CD4-positive, alpha-beta T cell (primary cell): ENCODE data around the gene CTDSP2. TPM values are rescaled to one million over a fixed set of nuclear protein-coding genes. Genes with fewer than 3 reads are reported as not detected.

Source experiments
- ATAC-seq: fragments of 200-7000 bp; cut with Tn5 transposase; one replicate; pipeline ENCODE4 v1.10.0; 2022; ENCODE audit warnings: mild to moderate bottlenecking; ENCODE audit not compliant: poor library complexity
- CTCF ChIA-PET: fragments of 350-600 bp; sonication (Branson Sonifier 250); formaldehyde crosslinking; loops from one replicate; lab custom pipeline; 2021; ENCODE audit warnings: antibody characterized with exemption, inconsistent platforms; lab: Charles Lee
- POLR2A ChIA-PET: fragments of 350-600 bp; sonication (Branson Sonifier 250); formaldehyde crosslinking; loops from one replicate; lab custom pipeline; 2021; ENCODE audit warnings: antibody characterized with exemption, inconsistent platforms; lab: Charles Lee
- DNase-seq, 14 experiments: peaks; one replicate each; pipeline ENCODE4 v3.0.0-alpha.2; 2013 to 2020; ENCODE audit warnings: mixed read lengths in 2 of 14
- H3K27ac ChIP-seq, 2 donors: one replicate each; pipeline versions ENCODE4 v1.5.1 to v1.7.0; 2013; ENCODE audit warnings: low read length in 2 of 2, low read depth in 1 of 2, mild to moderate bottlenecking in 1 of 2
- H3K27me3 ChIP-seq, 2 experiments: 1 replicate in 1 of 2; 2 replicates in 1 of 2; pipeline versions ENCODE4 v1.6.1 to v1.7.0; 2013; ENCODE audit warnings: low read length in 2 of 2, control low read depth in 1 of 2, mild to moderate bottlenecking in 1 of 2, moderate library complexity in 1 of 2; ENCODE audit not compliant: insufficient read depth in 2 of 2, control insufficient read depth in 1 of 2
- H3K36me3 ChIP-seq: one replicate; pipeline ENCODE4 v1.6.1; 2013; ENCODE audit warnings: low read length, control low read depth; ENCODE audit not compliant: insufficient read depth
- H3K4me1 ChIP-seq: one replicate; pipeline ENCODE4 v1.6.1; 2013; ENCODE audit warnings: low read length, control low read depth; ENCODE audit not compliant: insufficient read depth
- H3K4me3 ChIP-seq: one replicate; pipeline ENCODE4 v1.5.1; 2013; ENCODE audit warnings: mild to moderate bottlenecking, low read length, moderate library complexity
- H3K9me3 ChIP-seq, 2 experiments: 1 replicate in 1 of 2; 2 replicates in 1 of 2; pipeline versions ENCODE4 v1.6.1 to v1.7.0; 2013; ENCODE audit warnings: low read length in 2 of 2, mild to moderate bottlenecking in 2 of 2, control low read depth in 1 of 2, moderate library complexity in 1 of 2; ENCODE audit not compliant: control insufficient read depth in 1 of 2, insufficient read depth in 1 of 2
- H3K27ac Mint-ChIP-seq: one replicate; pipeline ENCODE4 v1.8.0; 2020; ENCODE audit warnings: mixed read lengths
- H3K27me3 Mint-ChIP-seq: one replicate; pipeline ENCODE4 v1.8.0; 2021; ENCODE audit warnings: mixed read lengths
- H3K36me3 Mint-ChIP-seq: one replicate; pipeline ENCODE4 v1.8.0; 2021; ENCODE audit warnings: low read depth, mixed read lengths
- H3K4me1 Mint-ChIP-seq: one replicate; pipeline ENCODE4 v1.8.0; 2021; ENCODE audit warnings: low read depth, mixed read lengths
- H3K4me3 Mint-ChIP-seq: one replicate; pipeline ENCODE4 v1.8.0; 2020; ENCODE audit warnings: mild to moderate bottlenecking, mixed read lengths
- H3K9me3 Mint-ChIP-seq: one replicate; pipeline ENCODE4 v1.8.0; 2020; ENCODE audit warnings: mixed read lengths
- CTCF ChIP-seq: fragments of 200-600 bp; IDR thresholded peaks from one replicate; pipeline ENCODE4 v1.8.0; 2022; ENCODE audit warnings: antibody characterized with exemption, mild to moderate bottlenecking
- intact Hi-C, 2 experiments: fragments of 100-400 bp; cut with DNase I in 1 of 2; cut with micrococcal nuclease in 1 of 2; formaldehyde crosslinking; loops; one replicate each; pipeline versions ENCODE4 v1.15.1 to v1.9.0; 2023 to 2025; cut with DNase I, micrococcal nuclease
- total RNA-seq, 174 experiments: library from RNA in 2 of 174; stranded (reverse) in 2 of 174; gene quantifications; one replicate each; pipeline ENCODE4 v1.2.3 and lab custom pipeline; 2021 to 2026

Gene CTDSP2
- total RNA-seq, 2 experiments from 2014 or later: 86.2 to 86.4 TPM

GRCh38 chr12:57868221-57868620 lies 21.7 kb upstream of the CTDSP2 start:
- CTCF ChIA-PET: no interaction called here
- H3K27ac ChIP-seq: no peak overlapping the region

GRCh38 chr12:57866308-57867019 lies 19.9 kb upstream of the CTDSP2 start:
- Mint-ChIP-seq H3K4me3 (no peak overlapping the region), H3K4me1 (peaks cover 9% of the 10 kb centered on the region), H3K36me3 (no peaks in the 10 kb centered on the region), H3K9me3 (no peaks in the 10 kb centered on the region), H3K27ac (no peak overlapping the region), H3K27me3 (peaks cover 29% of the 10 kb centered on the region)
- intact Hi-C loops: no loop called here
- peaks cover 15% of the 10 kb centered on the region for H3K4me1 ChIP-seq
- ATAC-seq (no peak), DNase-seq (no peak)
- H3K36me3 ChIP-seq: no peaks in the 10 kb centered on the region
- no peaks in the 10 kb centered on the region for H3K9me3 ChIP-seq
- CTCF ChIA-PET: interaction anchor here (1.2 to 1.7 kb wide), 2 partner anchors 23 to 39 kb away, joined by 4 to 7 read pairs; no protein-coding TSS in a partner anchor
- TF ChIP-seq CTCF: no peak
- no peaks in the 10 kb centered on the region for H3K27me3 ChIP-seq
- no peak overlapping the region for H3K27ac ChIP-seq
- POLR2A ChIA-PET: interaction anchor here (2.6 kb wide), 1 partner anchor 20 kb away, joined by 20 read pairs; the partner anchor contains the start of gene CTDSP2
- H3K4me3 ChIP-seq: no peak overlapping the region

More at GRCh38 chr12:57868221-57868620, 21.7 kb upstream of the CTDSP2 start:
- Histone ChIP-seq H3K27me3 (peaks cover 0 to 2% of the 10 kb centered on the region in 2 experiments), H3K4me3 (no peak overlapping the region), H3K36me3 (no peaks in the 10 kb centered on the region), H3K9me3 (no peaks in the 10 kb centered on the region), H3K4me1 (peaks cover 15% of the 10 kb centered on the region)
- TF ChIP-seq CTCF: no peak
- intact Hi-C loops: no loop called here
- Mint-ChIP-seq H3K4me3 (no peak overlapping the region), H3K9me3 (no peaks in the 10 kb centered on the region), H3K27me3 (peaks cover 29% of the 10 kb centered on the region), H3K36me3 (no peaks in the 10 kb centered on the region), H3K4me1 (peaks cover 9% of the 10 kb centered on the region), H3K27ac (no peak overlapping the region)
- POLR2A ChIA-PET: no interaction called here
- ATAC-seq (no peak), DNase-seq (no peak)

DNA sequence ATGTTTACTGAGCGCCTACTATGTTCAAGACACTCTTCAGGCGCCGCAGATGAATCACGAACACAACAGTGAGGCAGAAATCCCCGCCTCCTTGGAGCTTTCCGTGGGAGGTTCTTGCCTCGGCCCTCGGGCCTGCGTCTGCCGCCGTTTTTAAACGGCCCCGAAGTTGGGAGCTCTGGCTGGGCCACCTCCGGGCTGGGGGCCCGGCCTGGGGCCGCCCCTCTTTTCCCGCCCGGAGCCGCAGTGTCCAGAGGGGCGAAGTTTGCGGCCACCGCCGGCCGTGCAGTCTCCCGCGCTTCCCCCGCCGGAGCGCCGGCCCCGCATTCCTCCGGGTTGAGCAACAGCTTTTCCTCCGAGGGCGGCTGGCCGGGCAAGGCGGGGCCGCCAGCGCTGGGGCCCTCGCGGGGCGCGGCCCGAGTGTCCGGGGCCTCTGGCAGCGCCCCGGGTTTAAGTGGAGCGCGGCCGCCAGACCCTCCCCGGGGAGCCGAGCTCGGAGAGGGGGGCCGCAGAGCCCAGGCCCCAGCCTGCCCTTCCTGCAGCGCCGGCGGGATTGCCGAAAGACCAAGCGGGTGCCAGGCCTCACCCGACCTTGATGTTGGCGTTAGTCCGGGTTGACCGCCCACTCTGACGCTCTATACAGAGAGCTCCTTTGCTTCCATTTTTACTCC lies 18.7 kb upstream of the CTDSP2 start:
- peak; percentile 86 for ATAC-seq
- POLR2A ChIA-PET: interaction anchor here (0.6 to 2.6 kb wide), 9 partner anchors 9 to 33 kb away, joined by 3 to 20 read pairs (median 4); partner anchors contain the start of gene CTDSP2
- Mint-ChIP-seq H3K4me3 (peak overlapping the region; percentile 87), H3K27me3 (peaks cover 32% of the 10 kb centered on the region), H3K4me1 (peaks cover 9% of the 10 kb centered on the region), H3K36me3 (no peaks in the 10 kb centered on the region), H3K9me3 (no peaks in the 10 kb centered on the region), H3K27ac (no peak overlapping the region)
- Histone ChIP-seq H3K4me1 (peaks cover 15% of the 10 kb centered on the region), H3K4me3 (peak overlapping the region; percentile 55), H3K27me3 (no peaks in the 10 kb centered on the region), H3K9me3 (no peaks in the 10 kb centered on the region), H3K27ac (no peak overlapping the region), H3K36me3 (no peaks in the 10 kb centered on the region)
- CTCF ChIA-PET: interaction anchor here (0.5 to 1.7 kb wide), 6 partner anchors 10 to 533 kb away, joined by 3 to 7 read pairs (median 3); no protein-coding TSS in a partner anchor
- peak in 9 of 14 experiments; percentile 34 to 77 (median 53) for DNase-seq
- intact Hi-C loops: no loop called here
- no peak for TF ChIP-seq CTCF
